HG03460 (cell line): ENCODE results near the gene KCNK3.
"Not testable (repeated sequence)": the region's sequence is repeated elsewhere in the genome, so short reads cannot be mapped to it uniquely, and the experiment has no call there.

Experiments used
- ATAC-seq: cut with Tn5 transposase; IDR thresholded peaks from one replicate; pipeline ENCODE4 v1.9.1; 2021; ENCODE audit not compliant: unreplicated experiment

KCNK3 gene

DNA sequence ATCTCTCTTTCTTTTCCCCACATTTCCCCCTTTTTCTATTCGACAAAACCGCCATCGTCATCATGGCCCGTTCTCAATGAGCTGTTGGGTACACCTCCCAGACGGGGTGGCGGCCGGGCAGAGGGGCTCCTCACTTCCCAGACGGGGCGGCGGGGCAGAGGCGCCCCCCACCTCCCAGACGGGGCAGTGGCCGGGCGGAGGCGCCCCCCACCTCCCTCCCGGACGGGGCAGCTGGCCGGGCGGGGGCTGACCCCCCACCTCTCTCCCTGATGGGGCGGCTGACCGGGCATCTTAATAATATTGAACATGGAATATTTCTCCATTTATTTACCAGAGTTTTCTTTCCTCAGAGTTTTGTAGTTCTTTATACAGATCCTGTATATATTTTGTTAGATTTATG is 27.2 kb upstream of the KCNK3 start:
- not testable (repeated sequence) for ATAC-seq

DNA sequence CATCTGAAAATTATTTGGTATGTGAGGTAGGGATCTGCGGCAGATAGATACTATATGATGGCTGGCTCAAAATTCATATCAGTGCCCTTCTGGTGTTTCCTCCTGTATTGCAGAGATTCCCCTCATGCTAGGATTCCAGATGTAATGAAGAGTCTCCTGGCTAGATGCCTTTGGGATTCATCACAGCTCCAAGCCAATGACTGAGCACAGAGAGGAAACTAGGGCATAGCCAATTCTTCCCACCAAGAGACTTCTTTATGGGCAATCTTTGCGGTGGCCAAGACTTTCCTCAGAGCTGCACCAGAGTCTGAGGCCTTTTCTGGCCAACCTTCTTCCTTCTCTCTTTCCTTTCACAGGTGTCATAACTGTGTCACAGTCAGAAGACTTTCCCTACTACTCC is 25.9 kb upstream of the KCNK3 start:
- no peak for ATAC-seq

DNA sequence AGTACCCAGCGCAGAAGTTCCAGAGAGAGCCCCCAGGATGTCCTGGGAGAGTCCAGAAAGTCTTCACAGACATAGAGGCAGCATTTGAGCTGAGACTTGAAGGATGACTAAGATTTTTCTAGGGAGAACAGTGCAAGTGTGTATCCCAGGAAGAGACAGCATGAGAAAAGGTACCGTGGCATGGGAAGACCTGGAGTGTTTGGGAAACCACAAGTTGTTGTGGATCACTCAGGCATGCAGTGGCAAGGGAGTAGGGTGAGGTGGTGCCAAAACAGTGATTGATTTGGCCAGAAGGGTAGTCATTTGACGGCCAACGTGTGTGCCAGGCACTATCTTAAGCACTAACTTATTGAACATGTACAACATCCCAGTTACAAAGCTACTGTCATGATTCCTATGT is 24.5 kb upstream of the KCNK3 start:
- ATAC-seq, result no peak

DNA sequence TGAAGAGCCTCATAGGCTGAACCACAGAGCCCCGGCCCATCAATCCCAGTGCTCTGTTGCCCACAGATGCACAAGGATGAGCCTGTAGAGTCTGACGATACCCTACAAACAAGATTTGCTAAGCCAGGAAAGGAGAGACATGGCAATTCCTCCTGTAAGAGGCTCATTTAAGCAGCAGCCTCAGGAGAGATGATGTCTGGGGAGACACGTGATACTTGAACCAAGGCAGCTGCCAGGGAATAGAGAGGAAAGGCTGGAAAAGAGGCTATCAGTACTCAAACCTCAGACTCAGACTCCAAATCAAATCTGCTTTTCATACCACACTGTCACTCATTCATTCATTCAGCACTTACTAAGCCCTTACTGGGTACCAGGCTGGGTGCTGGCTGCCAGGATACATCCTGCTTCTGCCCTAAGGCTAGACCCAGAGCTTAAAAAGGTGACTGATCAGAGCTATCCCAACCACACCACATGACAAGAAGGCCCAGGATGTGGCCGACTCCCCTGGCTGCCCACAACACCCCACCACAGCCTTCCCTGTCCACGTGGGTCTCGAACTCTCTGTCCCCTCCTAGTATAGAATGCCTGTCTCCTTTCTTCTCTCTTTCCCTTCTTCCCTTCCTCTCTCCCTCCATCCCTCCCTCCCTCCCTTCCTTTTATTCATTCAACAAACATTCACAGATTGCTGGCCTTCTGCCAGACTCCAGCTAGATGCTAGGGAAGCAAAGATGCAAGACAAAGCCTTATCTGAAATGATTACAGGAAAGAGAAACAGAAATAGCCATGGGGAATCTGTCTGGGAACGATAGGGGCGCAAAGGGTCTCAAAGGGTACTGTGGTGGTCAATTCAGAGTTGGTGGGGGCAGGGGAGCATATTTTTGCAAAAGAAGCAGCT is 23.4 kb upstream of the KCNK3 start:
- no peak for ATAC-seq

DNA sequence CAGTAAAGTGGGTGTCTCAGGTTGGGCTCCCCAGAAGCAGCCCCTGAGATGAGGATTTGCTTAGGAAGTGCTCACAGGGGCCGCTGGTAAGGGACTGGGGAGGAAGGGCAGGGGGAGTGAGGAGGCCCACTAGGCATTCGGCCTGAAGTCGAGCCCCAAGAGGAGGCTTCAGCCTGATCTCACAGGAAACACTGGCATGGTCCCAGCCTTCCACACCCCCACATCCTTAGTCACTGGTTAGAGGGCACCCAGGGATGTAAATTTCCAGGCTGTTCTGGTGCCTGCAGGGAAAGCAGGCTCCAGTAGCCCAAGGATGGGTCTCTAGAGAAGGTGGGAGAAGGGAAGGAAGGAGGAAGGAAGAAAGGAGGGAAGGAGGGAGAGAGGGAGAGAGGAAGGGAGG is 22.4 kb upstream of the KCNK3 start:
- ATAC-seq, result no peak

DNA sequence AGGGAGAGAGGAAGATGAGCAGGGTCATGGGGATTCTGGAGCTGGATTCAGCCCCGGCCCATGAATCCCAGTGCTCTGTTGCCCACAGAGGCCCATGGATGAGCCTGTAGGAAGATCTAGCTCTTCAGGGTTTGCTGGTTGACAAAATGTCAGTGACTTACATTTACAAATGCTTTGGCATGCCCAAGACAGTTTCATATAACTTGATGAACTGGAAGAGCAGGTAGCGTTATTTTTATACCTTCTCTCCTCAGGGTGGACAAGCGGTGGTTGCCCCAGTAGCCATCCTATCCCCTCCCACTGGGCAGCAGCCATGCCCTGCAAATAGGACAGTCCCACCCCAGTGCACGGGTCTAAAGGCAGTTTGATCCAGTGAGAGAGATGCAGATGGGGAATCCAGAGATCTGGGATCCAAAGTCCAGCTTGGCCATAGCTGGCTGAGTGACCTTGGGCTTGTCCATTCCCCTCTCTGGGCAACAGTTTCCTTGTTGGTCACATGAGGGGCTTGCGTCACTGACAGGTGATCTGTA is 21.5 kb upstream of the KCNK3 start:
- ATAC-seq, result no peak

DNA sequence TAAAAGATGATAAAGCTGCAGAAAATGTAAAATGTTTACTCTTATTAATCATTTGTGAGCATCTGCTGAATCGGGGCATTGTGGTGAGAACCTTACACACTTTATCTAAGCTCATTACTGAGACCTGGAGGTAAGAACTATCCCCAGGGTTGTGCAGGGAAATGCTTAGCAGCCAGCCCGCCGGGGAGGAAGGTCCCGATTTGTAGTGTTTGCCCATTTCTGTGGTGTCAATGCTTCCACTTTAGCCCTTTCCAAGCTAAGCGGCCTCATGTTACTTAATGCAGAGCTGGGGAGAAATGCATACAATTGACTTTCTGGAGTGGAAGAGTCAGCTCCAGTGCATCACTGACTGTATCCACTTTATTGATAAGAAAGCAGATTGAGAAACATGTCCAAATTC is 20.8 kb upstream of the KCNK3 start:
- ATAC-seq, result no peak

DNA sequence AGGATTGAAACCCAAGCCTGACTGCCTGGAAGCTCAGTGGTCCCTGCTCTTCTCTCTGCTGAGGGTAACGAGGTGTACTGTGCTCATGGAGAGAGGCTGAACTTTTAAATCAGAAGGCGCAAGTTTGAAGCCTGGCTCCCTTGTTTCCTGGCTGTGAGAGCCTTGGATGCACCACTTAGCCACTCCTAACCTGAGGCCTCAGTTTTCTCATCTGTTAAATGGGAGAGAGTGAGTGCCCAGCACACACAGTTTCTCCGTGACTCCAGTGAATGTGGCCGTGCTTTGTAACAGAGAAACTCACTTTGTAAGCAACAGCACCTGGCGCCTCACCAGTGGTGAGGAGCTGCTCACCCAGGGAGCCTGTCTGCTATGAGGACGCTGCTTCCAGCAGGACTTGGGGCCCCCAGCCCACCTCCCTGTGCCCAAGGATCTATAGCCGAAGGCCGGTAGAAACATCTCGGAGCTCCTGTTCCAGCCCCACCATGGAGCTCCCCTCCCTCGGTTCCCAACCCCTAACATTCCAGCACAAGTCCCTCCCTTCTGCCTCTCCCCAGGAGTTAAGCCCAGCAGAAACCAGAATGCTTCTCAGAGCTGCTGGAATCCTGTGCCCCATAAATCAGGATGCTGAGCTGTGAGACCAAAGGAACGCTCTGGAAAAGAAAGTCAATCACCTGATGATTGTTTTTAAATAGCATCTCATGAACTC is 20.3 kb upstream of the KCNK3 start:
- no peak for ATAC-seq

DNA sequence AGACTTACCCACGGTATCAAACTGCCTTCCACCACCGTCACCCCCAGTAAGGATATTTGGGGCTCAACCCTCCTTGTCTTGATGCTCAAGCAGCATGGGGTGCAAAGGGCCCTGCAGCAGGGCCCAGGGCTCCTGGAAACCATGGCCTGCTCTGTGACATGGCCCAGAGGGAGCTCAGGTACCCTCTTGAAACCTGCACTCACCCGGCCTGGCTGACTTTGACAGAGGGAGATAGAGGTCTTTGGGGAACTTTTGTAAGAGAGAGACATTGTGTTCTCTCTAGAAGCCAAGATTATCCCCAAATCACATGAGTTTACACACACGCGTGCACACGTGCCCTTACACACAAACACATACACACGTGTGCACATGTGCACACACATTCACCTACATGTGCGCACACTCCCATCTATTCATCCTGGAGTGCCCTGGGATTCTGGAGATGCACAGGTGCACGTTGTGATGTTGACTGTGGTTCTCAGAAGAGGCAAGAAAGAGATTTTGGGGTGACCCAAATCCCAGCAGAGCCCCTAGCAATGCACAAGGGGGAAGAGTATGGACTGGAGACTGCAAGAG is 19.6 kb upstream of the KCNK3 start:
- no peak for ATAC-seq

DNA sequence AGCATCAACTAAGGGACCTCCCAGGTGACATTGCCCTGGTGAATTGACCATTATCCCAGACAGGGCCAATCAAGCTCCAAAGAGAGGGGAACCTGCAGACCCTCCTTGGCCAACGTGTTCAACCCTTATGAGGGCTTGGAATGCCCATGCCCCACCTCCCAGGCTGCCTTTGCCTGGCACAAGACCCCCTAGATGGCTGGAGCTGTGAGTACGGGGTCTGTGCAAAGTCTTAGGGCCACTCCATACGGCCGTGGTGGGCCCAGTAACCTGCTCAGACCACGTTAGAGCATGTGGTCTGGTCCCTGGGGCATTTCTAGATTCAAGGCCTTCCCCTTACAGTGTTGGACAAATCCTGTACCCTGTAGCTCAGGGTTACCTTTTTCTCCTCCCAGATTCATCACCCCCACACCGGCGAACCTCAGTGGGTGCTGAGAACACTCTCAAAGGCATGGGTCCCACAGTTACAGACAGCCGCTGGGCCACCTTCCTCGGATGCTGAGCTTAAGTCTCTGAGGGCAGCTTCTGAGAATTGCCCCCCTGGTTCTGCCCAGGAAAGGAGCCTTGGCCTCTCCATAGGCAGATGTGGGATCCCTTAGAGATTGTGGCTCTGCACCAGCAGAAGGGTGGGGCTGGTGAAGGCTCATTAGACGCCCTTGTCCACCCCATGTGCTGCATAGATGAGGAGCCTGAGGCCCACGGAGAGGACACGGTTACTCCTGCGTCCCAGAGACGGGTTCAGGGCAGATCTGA is 18.3 kb upstream of the KCNK3 start:
- no peak for ATAC-seq

DNA sequence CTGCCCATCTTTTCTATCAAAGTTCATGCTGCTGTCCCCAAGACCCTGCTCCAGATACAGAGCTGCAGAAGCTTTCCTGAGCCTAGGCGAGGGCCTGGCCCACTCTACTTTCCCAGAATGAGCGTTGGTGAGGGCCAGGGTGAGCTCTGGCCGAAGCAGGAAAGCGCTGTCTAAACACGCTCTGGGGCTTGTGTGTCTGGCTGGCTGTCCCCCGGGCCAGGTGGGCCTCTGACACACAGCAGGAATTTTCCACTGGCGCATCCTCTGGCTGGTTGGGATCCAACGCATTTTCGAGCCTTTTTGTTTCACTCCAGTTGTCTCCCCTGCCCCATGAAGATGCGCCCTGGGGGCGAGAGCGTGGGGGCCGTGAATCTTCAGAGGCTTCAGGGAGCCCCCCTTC is 17.8 kb upstream of the KCNK3 start:
- ATAC-seq, result no peak

DNA sequence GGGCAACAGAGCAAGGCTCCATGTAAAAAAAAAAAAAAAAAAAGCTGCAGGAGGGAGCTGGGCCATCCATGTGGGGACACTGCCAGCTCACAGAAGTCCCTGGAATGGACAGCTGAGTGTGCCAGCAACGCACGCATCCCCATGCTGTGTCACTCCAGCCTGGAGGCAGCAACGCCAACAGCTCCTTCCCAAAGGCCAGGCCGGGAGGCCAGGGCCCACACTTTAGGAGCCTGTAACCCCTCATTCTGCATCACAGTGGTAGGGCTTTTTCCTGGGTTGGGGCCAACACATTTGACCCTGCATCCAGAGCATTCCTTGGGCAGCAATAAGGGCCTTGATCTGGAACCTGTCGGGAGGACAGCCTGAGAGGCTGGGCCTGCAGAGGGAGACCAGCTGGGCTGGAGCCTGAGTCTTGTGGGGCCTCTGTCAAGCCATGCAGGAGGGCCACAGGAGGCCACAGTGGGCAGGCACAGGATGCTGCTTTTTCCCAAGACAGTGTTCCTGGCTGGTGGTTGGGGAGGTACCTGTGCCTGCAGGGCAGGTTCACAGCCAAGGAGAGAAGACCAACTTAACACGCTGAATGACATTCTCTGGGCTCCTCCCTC is 16.8 kb upstream of the KCNK3 start:
- ATAC-seq, result no peak

DNA sequence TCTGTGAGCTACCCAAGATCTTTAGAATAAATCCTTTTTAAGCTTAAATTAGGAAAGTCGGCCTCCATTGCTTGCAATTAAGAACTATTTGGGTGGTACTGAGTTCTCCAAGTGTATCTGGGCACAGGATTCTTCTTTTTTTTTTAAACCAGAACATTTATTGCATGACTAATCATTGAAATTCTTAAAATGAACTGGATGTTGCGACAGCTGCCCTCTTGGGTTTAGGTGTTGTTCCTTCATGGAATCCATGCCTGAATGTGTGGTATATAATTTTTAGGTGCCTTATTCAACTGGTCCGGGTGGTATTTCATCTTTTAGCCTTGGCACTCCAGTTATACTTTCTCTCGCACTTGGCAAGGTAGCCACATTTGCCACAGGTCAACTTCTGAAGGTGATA is 14.5 kb upstream of the KCNK3 start:
- ATAC-seq, result no peak

DNA sequence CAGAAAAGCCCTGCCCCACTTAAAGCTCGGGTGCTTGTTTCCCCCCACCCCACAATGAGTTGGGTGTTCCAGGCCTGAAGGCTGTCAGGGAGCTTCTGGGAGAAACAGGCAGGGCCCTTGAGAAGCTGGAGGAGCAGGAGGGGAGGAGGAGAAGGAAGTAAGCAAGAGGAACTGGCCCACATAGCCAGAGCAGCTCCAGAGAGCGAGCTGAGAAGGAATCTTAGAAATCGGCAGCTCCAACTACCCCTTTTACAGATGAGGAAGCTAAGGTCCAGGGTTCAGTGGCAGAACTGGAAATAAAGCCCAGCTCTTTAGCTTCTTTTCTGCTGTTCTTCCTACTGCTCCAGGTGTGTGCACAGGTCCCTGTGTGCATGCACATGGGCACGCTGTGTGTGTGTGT is 12.7 kb upstream of the KCNK3 start:
- no peak for ATAC-seq

DNA sequence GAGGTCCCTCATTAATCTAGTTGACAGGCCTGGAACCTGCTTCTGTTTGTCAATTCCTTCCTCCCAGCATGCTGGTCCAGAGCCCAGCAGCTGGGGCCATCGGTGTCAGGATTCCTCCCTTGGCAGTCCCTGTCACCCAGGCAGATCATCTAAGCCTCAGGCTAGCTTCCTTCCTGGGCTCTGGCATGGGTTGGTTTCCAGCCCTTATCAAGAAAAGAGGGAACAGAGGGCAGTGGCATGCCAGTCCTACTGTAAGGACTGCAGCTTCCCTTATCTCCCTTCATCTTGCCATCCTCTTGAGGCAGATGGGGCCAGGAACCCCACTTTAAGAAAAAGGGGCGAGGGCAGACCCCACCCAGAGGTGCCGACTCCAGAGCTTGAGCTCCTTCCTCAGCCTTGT is 10.9 kb upstream of the KCNK3 start:
- no peak for ATAC-seq

DNA sequence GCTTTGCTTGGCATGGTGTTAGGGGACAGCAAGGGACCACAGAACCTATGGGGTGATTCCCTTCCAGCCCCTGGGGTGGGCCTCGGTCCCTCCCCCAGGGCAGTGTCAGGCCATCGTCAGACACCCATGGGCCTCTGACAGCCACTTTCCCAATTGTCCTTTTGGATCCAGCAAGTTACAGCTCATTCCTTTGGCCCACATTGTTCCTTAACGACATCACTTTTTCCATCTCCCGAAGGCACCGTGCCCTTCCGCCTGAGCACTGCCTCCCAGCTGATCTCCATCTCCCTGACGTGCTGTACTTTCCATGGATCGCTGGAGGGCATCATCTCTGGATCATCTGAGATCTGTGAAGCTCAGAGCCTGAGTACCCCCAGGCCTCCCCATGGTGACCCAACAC is 10.4 kb upstream of the KCNK3 start:
- ATAC-seq, result no peak

DNA sequence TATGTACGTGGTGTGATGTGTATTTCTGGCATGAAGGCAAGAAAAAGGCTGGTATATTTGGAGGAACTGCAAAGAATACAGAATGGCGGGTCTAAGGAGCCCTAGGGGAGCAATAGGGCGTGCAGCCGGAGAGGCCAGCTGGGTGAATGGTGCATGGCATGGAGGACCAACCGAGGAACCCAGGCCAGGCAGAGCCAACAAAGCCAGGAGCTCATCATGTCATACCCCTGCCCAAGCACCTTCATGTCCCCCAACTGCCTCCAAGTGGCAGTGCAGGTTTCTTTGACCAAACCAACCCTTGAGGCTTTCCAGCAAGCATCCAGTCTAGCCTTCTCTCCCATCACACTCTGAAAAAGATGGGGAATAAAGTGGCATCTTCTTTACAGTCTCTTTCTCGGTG is 8.9 kb upstream of the KCNK3 start:
- ATAC-seq, result no peak

DNA sequence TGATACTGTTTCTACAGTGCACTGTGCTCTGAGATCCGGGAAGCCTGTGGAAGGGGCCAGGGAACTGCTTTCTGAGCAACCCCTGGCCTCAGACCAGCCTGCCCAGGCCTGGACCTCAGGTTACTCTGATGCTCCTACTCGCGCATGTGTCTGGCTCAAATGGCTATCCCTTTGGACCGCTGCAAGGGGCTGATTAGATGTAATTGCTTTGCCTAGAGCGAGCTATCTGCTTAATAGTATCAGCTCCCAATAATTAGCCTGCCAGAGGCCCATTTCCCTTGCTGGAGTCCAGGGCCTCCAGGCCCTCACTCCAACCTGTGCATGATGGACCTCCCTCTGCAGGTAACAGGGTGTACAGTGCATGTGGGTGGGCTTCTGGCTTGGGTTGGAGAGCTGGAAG is 7.2 kb upstream of the KCNK3 start:
- ATAC-seq, result no peak

DNA sequence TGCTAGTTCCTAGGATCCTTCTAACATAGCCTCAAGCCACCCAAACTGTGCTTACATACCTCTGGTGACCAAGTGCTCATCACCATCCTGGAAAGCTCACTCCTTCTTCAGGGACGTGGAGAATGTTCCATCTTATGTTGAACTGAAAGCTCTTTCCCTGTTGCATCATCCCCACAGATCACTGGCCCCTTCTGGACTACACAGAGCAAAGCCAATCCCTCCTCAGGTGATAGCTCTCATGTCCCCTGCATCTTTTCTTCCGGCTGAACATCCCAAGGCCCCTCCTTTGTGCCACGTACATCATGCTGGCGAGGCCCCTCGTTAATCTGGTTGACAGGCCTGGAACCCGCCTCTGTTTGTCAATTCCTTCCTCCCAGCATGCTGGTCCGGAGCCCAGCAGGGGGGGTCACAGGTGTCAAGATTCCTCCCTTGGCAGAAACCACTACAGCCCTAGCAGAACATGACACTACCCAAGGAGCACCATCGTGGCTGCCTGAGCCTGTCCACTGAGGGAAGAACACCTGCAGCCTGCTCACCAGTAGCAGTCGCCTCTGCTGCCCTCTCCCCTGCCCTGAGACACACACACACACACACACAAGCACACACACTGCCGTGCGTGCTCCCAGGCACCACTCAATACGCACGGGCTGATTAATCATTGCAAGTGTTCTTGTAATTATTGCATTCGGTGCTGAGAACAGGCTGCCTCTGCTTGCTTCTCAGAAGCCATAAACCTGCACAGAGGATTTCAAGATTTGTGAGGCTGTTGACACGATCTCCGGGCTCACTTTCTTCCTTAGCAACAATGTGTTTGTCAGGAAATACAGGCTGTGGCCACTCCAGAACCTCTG is 6.3 kb upstream of the KCNK3 start:
- ATAC-seq, result no peak

DNA sequence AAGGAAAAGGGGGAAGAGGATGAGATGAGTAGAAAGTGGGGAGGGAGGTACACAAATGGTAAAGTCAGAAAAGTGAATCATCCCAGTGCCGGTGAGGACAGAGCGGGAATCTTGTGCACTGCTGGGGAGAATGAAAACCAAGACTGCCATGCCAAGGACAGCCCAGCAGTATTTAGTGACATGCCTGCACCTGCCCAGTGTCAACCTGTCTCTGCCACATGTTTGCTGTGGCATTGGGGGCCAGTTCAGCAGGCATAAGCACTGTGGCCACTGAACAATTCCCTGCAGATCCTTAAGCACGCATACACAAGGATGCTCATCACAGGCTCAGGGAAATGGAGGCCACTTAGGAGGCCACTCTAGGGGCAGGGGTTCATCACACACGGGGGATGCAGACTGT is 5.2 kb upstream of the KCNK3 start:
- no peak for ATAC-seq
